Measurements from ENCODE around the gene MESP2. TPM values are rescaled to one million over a fixed set of nuclear protein-coding genes. Genes with fewer than 3 reads are reported as not detected.

Gene MESP2
- total and polyA plus RNA-seq, 2 of the 13 experiments (the other 11 are each of a cell fraction or from before 2014, with no cell fraction given), result not detected

- TF ChIP-seq AGO1 (IDR thresholded peaks at IDR 0.05; ENCODE audit: low read depth, low read length, poor library complexity, severe bottlenecking) (no peak), ATF5 (CRISPR knock-in tag; IDR thresholded peaks at IDR 0.05; ENCODE audit: low read depth) (no peak), ZNF225 (CRISPR knock-in tag; IDR thresholded peaks at IDR 0.05) (no peak), ZNF598 (CRISPR knock-in tag; IDR thresholded peaks at IDR 0.05; ENCODE audit: borderline replicate concordance) (no peak; the same call in 1 of the 2 replicates), CCDC6 (CRISPR knock-in tag; IDR thresholded peaks at IDR 0.05) (peak; percentile 84; the same call in 1 of the 2 replicates), ZNF7 (CRISPR knock-in tag; IDR thresholded peaks at IDR 0.05) (no peak), ZNF652 (CRISPR knock-in tag; IDR thresholded peaks at IDR 0.05; ENCODE audit: borderline replicate concordance, low read depth) (no peak), CENPBD1 (CRISPR knock-in tag; IDR thresholded peaks at IDR 0.05; ENCODE audit: borderline replicate concordance, low read depth) (no peak), MED13 (CRISPR knock-in tag; IDR thresholded peaks at IDR 0.05) (no peak), MEIS1 (CRISPR knock-in tag; IDR thresholded peaks at IDR 0.05; ENCODE audit: borderline replicate concordance) (0 out of 2 replicates have a peak, but pooled peaks have one; percentile 29), ZNF33A (CRISPR knock-in tag; IDR thresholded peaks at IDR 0.05; ENCODE audit: borderline replicate concordance) (no peak), ZNF451 (CRISPR knock-in tag; IDR thresholded peaks at IDR 0.05) (peak; percentile 32; the same call in 1 of the 2 replicates), SKIL (CRISPR knock-in tag; IDR thresholded peaks at IDR 0.05; ENCODE audit: borderline replicate concordance) (no peak), ZNF160 (CRISPR knock-in tag; IDR thresholded peaks at IDR 0.05) (no peak), SMAD3 (CRISPR knock-in tag; IDR thresholded peaks at IDR 0.05) (no peak), ZNF878 (CRISPR knock-in tag; IDR thresholded peaks at IDR 0.05) (no peak), TGIF2 (CRISPR knock-in tag; IDR thresholded peaks at IDR 0.05) (no peak), MXD3 (CRISPR knock-in tag; IDR thresholded peaks at IDR 0.05) (peak; percentile 69; the same call in 1 of the 2 replicates), ATF1 (CRISPR knock-in tag; IDR thresholded peaks at IDR 0.05) (no peak), ZNF3 (CRISPR knock-in tag; IDR thresholded peaks at IDR 0.05) (no peak), DPF2 (CRISPR knock-in tag; IDR thresholded peaks at IDR 0.05; ENCODE audit: borderline replicate concordance, low read depth) (no peak), ZNF790 (CRISPR knock-in tag; IDR thresholded peaks at IDR 0.05; ENCODE audit: borderline replicate concordance) (peak; percentile 95; the same call in 1 of the 2 replicates), ZNF639 (CRISPR knock-in tag; conservative IDR thresholded peaks at IDR 0.05) (no peak), ARNT2 (CRISPR knock-in tag; IDR thresholded peaks at IDR 0.05; ENCODE audit: low read depth) (no peak), PPARG (CRISPR knock-in tag; conservative IDR thresholded peaks at IDR 0.05) (no peak)
Observed at GRCh38 chr15:89750560-89751542, 25.3 kb upstream of the MESP2 start, which contains the start of gene MESP1 (continued).
